GM19043 (cell line): ENCODE results near the gene CES1.
"Not testable (repeated sequence)": the region's sequence is repeated elsewhere in the genome, so short reads cannot be mapped to it uniquely, and the experiment has no call there.

Experiments used
- ATAC-seq: cut with Tn5 transposase; IDR thresholded peaks from one replicate; pipeline ENCODE4 v1.9.1; 2021; ENCODE audit warnings: low read depth; ENCODE audit not compliant: unreplicated experiment

Gene CES1

DNA sequence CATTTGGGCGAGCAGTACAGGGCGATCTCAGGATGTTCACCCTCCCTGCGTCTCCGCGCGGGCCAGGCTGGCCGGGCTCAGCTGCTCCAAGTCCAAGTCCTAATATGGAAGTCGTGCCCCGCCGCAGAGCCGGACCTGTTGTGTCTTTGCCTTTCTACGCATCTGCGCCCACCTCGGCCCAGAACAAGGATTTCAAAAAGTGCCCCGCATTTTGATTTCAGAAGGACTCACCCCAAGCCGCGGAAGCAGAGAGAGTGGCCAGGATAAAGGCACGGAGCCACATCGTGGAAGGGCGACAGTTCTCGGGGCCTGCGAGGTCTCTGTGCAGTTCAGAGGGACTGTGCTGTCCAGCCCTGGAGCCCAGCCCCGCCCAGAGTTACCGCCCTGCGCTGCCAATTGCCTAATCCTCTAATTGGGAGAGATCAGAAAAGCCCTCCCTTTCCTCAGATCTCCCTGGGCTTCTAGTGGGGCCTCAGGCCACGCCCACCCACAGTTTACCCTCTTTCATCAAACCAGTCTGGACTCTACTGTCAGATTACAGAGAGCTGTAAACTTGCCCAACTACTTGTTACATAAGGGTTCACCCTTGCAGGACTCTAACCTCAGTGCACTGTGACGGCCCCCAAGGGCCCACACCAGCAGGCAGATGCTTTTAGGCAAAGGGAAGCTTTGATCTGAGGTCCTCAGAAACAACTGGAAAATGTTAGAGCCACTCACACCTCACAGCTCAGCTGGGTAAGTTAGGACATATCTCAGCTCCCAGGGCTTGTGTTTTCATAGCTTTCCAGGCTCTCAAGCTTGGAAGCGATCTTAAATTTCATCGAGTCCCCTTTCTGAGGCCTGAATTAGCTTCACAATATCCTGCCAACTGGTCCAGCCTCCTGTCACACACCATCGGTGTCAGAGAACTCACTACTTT is at the start of gene CES1:
Gene CES1, minus strand, starts transcription at position 324 of the 919 bp plus-strand sequence. Its CDS starts 41 bp downstream, at position 283.
- no peak for ATAC-seq

GRCh38 chr16:55876854-55877253 is 44.0 kb upstream of the CES1 start:
- ATAC-seq: no peak

DNA sequence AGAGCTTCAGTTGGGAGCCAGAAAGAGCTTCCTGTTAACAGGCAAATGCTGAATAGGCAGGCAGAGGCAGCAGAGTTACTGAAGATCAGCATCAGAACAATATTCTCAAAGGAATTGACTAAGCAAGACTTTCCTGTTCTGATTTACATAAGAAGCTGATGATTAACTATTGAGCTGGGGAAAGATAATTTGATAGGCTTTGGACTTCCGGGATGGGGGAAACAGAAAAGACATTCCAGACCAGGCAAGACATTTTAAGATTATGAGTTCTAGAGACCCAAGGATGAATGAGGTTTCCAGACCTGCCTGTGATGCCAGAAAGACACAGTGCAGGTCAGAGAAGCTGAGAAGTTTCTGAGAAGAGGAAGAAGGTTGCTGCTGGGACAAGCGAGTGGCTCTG is 42.4 kb upstream of the CES1 start, which contains the start of gene CES5A:
Gene CES5A, minus strand, starts transcription at position 101 of the 400 bp plus-strand sequence. CDS start 152 bp downstream, outside the sequence.
- ATAC-seq: no peak

DNA sequence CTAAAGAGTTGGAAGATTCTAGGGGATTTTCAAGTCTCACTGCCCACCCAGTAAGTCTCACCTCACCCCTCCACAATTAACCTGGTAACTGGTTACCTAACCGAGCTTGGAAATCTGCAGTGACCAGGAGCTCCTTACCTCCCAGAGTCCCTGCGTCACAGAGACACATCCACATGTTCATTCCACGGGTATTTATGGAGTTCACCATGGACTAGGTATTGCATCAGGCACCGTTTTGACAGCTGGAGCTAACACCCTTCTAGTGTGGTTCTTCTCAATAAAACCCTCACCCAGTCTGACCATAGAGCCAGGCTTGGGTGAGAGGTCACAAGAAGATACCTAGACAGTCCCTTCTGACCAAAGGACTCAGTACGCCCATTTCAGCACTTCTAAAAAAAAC is 40.2 kb upstream of the CES1 start:
- no peak for ATAC-seq

GRCh38 chr16:55872130-55872529 is 39.2 kb upstream of the CES1 start:
- ATAC-seq: no peak

DNA sequence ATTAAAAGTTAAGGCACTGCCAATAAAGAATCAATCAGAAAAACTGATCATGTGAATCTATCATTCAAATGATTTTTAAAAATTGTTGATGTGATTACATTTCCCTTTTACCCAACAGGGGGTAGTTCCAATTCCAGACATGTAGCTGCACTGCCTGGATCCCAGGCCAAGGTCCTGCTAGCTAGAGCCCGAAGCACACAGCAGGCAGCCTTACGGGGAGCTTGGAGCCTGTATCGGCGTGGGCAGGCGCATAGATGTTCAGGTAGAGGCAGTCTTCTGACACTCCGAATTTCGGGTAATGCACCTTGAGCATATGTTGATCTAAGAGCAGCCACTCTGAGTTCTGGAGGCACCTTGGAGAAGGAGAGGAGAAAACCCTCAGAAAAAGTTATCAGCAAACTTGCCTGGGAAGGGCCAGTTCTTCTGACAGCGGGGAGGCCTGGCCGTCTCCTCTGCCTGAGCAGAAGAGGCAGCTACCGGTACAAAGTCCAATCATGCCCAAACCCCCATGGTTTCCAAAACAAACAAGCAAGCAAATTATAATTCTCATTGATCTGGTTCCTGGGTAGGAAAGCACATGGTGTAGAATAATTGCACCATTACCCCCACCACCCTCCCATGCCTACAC is 38.6 kb upstream of the CES1 start:
- ATAC-seq: no peak

DNA sequence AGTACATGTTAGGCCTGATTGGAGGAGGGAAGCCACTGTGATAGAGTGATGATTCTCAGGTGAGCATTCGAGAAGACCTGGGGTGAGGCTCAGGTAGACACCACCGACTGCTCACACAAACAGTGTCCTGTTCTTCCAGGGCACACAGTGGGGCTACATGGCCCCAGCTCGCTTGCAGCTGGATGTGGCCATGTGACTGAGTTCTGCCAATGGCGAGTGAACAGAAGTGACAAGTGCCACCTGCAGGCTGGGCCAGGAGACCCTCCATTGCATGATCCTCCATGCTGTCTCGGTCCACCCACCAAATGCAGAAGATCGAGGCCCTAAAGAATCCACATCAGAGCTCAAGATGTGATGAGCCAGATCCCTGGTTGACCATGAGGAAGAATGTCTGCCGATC is 36.1 kb upstream of the CES1 start:
- no peak for ATAC-seq

DNA sequence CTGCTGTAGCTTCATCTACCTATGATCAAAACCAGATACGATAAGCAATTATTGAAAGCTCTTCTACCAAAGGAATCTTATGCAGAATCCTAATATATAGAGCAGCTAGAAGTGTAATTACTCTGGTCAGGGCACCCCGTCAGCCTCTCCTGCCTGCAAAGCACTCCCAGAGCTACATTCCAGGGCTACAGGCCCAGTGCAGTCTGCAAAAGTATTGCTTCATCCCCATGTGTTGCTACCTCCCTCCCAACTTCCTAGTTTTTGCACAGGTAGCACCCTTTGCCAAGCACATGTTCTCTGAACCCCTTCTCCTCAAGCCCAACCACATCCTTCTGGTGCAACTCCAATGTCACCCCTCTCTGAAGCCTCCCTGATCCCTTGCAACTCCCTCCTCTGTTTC is 35.2 kb upstream of the CES1 start:
- ATAC-seq: no peak

- ATAC-seq: no peak
Observed at GRCh38 chr16:55861288-55861687, 28.4 kb upstream of the CES1 start.

- ATAC-seq: not testable (repeated sequence)
Observed at GRCh38 chr16:55857650-55858049, 24.8 kb upstream of the CES1 start.

- ATAC-seq: no peak
Observed at GRCh38 chr16:55856950-55857349, 24.1 kb upstream of the CES1 start.

DNA sequence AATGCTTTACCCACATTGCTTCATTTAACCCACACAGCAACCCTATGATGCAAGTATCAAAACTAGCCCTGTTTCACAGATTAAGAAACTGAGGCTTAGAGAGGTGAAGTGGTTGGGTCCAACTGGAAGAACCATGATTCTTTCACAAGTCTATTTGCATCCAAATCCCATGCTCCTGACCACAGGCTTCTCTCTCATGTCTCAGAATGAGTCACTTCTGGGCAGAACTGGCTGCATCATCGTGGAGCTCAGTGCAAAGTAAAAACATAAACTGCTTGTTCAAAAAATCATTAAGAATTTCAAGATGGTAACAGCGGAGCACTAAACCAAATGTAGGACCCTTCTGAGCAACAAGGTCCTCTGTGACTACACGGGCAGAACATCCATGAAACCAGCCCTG is 20.2 kb upstream of the CES1 start:
- ATAC-seq: no peak

GRCh38 chr16:55849536-55849935 is 16.6 kb upstream of the CES1 start:
- ATAC-seq: no peak

DNA sequence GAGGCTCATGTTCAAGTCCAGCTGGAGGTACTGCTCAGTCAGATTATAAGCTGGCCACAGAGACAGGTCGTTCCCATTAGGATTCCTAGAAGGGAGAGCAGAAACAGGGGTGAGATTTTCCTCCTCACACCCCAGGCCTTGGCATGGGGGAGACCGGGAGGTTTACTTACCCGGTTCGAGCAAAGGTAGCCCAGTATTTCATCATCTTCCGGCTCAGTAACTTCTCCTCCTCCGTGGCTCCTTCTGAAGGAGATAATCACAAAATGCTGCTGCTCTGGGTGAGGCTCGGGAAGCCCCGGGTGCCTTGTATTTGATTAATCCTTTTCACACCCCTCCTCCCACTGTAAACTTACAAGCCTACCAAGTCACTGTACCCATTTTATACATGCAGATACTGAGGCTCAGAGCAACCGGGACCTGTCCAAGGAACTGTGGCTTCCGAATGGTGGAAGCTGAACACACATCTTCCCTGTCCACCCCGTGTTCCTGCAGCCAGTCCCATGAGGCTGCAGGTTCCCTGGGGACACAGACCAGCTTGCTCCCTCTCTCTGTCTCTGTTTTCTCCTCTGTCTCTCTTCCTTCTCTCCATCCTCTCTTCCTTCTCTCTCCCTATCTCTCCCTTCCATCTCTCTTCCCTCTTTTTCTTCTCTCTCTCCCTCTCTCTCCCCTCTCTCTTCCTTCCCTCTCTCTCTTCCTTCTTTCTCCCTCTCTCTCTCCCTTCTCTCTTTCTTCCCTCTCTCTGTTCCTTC is 13.9 kb upstream of the CES1 start:
- no peak for ATAC-seq

GRCh38 chr16:55843105-55843395 is 10.2 kb upstream of the CES1 start:
- no peak for ATAC-seq

DNA sequence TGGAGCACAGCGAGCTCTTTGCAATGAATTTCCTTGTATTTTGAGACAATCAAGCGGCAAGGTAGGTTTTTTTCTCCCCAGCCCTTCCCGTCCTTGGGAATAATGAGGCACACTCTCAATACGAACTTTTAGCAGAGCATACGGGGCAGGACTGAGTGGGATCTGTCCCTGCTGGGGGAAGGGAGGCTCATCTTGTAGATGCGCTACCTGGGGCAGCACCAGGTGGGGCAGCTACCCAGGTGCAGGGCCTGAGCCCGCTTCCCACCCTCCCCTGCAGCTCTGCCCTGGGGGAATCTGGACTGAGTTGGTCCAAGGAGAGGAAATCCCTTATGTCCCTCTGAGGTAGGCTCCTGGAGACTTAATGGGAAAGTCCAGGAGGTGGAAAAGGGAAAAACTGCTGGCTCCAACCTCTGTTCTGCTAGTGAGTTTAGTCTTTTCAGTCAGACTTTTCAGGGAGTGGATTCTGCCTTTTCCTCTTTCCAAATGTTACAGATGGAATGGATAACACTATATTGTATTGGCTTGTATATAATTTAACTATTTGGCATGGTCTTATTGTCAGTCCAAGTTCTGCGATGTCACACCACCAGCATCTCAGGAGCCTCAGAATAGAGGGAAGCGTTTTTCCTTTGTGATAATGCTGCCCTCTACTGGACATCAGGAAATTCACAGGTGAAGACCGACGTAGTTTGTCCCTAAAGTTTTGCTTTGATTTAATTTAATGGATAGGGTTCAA is 9.6 kb upstream of the CES1 start:
- ATAC-seq: no peak

DNA sequence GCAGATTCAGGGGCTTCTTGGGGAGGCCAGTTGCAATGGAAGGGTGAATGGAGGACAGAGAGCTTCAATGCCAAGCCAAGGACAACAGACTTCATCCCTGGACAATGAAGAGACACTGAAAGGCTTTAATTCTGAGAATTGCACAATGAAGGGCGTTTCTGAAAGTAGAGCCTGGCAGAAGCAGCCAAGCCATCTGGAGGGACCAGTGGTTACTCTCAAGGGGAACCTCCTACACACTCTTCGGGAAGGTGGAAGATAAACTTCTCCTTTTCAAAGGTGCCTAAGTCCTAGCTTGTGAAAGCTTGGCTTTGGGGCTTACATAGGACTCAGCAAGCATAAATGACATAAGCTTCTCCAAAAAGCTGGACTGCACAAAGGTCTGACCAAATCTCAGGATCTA is 6.2 kb upstream of the CES1 start:
- ATAC-seq: no peak

DNA sequence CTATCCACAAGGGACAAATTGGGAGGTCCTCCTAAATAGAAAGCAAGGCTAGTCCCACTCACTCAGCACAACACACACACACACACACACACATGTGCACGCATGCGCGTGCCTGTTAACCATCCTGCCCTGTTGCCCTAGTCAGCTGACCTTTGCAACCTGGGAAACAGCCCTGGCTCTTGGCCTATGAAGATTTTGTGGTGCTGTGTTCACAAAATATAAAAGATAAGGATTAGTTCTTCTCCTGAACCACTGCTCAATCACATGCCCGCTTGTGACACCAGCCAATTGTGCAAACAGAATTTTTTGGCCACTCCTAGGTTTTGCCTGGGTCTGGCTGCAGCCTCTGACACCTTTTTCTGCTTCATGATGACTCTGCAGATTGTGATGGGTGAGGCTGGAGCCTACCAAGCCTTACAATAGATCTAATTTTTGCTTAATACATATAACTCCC is 3.3 kb upstream of the CES1 start:
- ATAC-seq: no peak

GRCh38 chr16:55835581-55835980 is 2.7 kb upstream of the CES1 start:
- ATAC-seq: no peak

DNA sequence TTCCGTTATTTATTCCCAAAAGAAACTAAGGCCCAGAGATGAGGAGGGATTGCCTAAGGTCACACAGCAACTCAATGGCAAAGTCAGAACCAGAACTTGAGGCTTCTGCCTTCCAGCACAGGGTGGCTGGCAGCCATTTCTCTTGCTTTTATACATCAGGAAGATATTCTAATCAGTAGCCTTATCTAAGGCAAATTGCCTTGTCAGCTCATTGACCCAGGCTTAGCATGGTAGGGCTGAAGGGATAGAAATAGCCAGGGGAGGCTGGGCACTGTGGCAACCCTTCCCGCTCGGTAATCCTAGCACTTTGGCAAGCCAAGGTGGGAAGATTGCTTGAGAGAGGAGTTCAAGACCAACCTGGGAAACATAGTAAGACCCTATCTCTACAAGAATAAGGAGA is 2.3 kb upstream of the CES1 start:
- ATAC-seq: not testable (repeated sequence)

GRCh38 chr16:55834049-55834448 is 1.2 kb upstream of the CES1 start:
- peak; percentile 86 for ATAC-seq
